NCI-H2196 (cell line): ENCODE results near the gene SLC22A4.

Source experiments
- DNase-seq: peaks from one replicate; lab custom pipeline; 2025; ENCODE audit not compliant: unreplicated experiment; lab: John Stamatoyannopoulos, UW

The SLC22A4 gene

GRCh38 chr5:132273631-132274030 lies 20.6 kb upstream of the SLC22A4 start:
- DNase-seq: no peak

GRCh38 chr5:132274050-132274792 lies 20.0 kb upstream of the SLC22A4 start:
- DNase-seq: no peak

- DNase-seq: no peak
These were observed 18.6 kb upstream of the SLC22A4 start for GRCh38 chr5:132275367-132276220.

- no peak for DNase-seq
These were observed 16.9 kb upstream of the SLC22A4 start for GRCh38 chr5:132277256-132277655.

GRCh38 chr5:132277971-132278853 lies 16.0 kb upstream of the SLC22A4 start:
- no peak for DNase-seq

- no peak for DNase-seq
These were observed 14.4 kb upstream of the SLC22A4 start for GRCh38 chr5:132279801-132280200.

- DNase-seq: no peak
These were observed 13.6 kb upstream of the SLC22A4 start for GRCh38 chr5:132280371-132281240.

- DNase-seq: no peak
These were observed 12.2 kb upstream of the SLC22A4 start for GRCh38 chr5:132281856-132282614.

GRCh38 chr5:132283423-132284043 lies 10.7 kb upstream of the SLC22A4 start:
- no peak for DNase-seq

- no peak for DNase-seq
These were observed 5.1 kb upstream of the SLC22A4 start for GRCh38 chr5:132289097-132289496.

GRCh38 chr5:132291026-132291425 lies 3.2 kb upstream of the SLC22A4 start:
- no peak for DNase-seq

- peak; percentile 92 for DNase-seq
These were observed 865 bp upstream of the SLC22A4 start for GRCh38 chr5:132293066-132293991.

- DNase-seq: no peak
These were observed 722 bp downstream of the SLC22A4 start for GRCh38 chr5:132294728-132295504.

GRCh38 chr5:132295505-132296411 lies 1.6 kb downstream of the SLC22A4 start:
- DNase-seq: no peak

- no peak for DNase-seq
These were observed 2.3 kb downstream of the SLC22A4 start for GRCh38 chr5:132296412-132297016.
